Gastroesophageal sphincter (tissue), 4 donors: Measurements from ENCODE around the gene SORCS3. TPM values are rescaled to one million over a fixed set of nuclear protein-coding genes. Genes with fewer than 3 reads are reported as not detected.

Experiments
- ATAC-seq: fragments of 150-250 bp; one replicate; pipeline ENCODE4 v1.9.1; 2016; ENCODE audit warnings: mild to moderate bottlenecking, moderate library complexity
- H3K27ac ChIP-seq, 4 donors: fragments of 200-600 bp; sonication (generic) in 3 of 4; 1 replicate in 3 of 4; 2 replicates in 1 of 4; pipeline ENCODE4 v1.5.1; 2016 to 2019
- H3K27me3 ChIP-seq: fragments of 200-600 bp; sonication (generic); one replicate; pipeline ENCODE4 v1.5.1; 2019
- H3K36me3 ChIP-seq, 2 donors: fragments of 200-600 bp; sonication (generic); one replicate each; pipeline ENCODE4 v1.5.1; 2019; ENCODE audit warnings: control low read depth in 1 of 2
- H3K4me1 ChIP-seq, 3 donors: fragments of 200-600 bp; sonication (generic); 1 replicate in 2 of 3; 2 replicates in 1 of 3; pipeline ENCODE4 v1.5.1; 2016 to 2019; ENCODE audit warnings: control low read depth in 2 of 3
- H3K4me3 ChIP-seq, 2 donors: fragments of 200-600 bp; sonication (generic); one replicate each; pipeline ENCODE4 v1.5.1; 2019; ENCODE audit warnings: mild to moderate bottlenecking in 1 of 2, moderate library complexity in 1 of 2
- H3K9me3 ChIP-seq, 3 donors: fragments of 200-600 bp; sonication (generic); one replicate each; pipeline ENCODE4 v1.5.1; 2017 to 2019; ENCODE audit warnings: control low read depth in 2 of 3
- EP300 ChIP-seq: sonication (generic); formaldehyde crosslinking; IDR thresholded peaks from one replicate; pipeline ENCODE4 v1.6.1; 2017; ENCODE audit warnings: antibody characterized with exemption, mild to moderate bottlenecking
- POLR2A ChIP-seq, 2 donors: fragments of 450-650 bp; IDR thresholded peaks; one replicate each; pipeline ENCODE4 v1.6.1; 2017; ENCODE audit warnings: antibody characterized with exemption in 2 of 2, mild to moderate bottlenecking in 2 of 2, moderate library complexity in 1 of 2
- POLR2AphosphoS5 ChIP-seq: sonication (generic); formaldehyde crosslinking; IDR thresholded peaks from one replicate; pipeline ENCODE4 v1.6.1; 2017; ENCODE audit warnings: antibody characterized with exemption
- WGBS, 2 donors: methylation state at CpG; one replicate each; pipeline ENCODE4 v1.1.5; 2018; ENCODE audit warnings: low coverage in 1 of 2; 5-methylcytosine and 5-hydroxymethylcytosine counted together
- total RNA-seq, 4 donors: library from RNA; depleted of rRNA; stranded (reverse); fragments of >200 nt; gene quantifications; one replicate each; pipeline ENCODE4 v1.1.0, GENCODE V29; 2016
- TF ChIP-seq, protein P1 (sequence below), 4 experiments: fragments of 200-600 bp in 2 of 4; fragments of 450-650 bp in 2 of 4; sonication (generic) in 1 of 4; IDR thresholded peaks; one replicate each; pipeline ENCODE4 v1.5.1; 2017 to 2019; ENCODE audit warnings: antibody characterized with exemption in 4 of 4, mild to moderate bottlenecking in 2 of 4, moderate library complexity in 2 of 4

SORCS3 gene
- total RNA-seq, 4 donors from 2014 or later, result 0.31 to 1.3 (median 0.69) TPM; not detected in 1

DNA sequence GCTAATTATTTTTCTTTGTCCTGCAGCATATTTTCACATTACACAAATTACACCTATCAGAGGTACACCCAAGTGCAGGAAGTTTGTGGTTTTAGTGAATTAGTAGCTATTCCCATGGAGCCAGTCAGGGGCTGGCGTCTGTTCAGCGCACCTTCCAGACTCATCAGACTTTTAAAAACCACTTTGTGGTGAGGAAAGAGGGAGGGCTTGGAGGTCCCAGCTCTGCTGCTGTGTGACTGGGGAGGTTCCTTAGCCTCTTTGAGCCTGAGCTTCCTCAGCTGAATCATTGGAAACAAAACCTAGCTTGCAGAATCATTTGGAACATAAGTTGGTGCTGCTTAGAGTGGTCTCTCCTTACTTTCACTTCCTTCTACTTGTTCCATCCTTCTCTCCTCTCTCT is 175.4 kb downstream of the SORCS3 start:
- TF ChIP-seq POLR2A (IDR thresholded peaks at IDR 0.05) (no peak), EP300 (no peak), POLR2AphosphoS5 (no peak)
- TF ChIP-seq, protein P1, sequence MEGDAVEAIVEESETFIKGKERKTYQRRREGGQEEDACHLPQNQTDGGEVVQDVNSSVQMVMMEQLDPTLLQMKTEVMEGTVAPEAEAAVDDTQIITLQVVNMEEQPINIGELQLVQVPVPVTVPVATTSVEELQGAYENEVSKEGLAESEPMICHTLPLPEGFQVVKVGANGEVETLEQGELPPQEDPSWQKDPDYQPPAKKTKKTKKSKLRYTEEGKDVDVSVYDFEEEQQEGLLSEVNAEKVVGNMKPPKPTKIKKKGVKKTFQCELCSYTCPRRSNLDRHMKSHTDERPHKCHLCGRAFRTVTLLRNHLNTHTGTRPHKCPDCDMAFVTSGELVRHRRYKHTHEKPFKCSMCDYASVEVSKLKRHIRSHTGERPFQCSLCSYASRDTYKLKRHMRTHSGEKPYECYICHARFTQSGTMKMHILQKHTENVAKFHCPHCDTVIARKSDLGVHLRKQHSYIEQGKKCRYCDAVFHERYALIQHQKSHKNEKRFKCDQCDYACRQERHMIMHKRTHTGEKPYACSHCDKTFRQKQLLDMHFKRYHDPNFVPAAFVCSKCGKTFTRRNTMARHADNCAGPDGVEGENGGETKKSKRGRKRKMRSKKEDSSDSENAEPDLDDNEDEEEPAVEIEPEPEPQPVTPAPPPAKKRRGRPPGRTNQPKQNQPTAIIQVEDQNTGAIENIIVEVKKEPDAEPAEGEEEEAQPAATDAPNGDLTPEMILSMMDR (IDR thresholded peaks at IDR 0.05), result no peak
- Histone ChIP-seq H3K9me3 (no peaks in the 10 kb centered on the region), H3K4me1 (no peaks in the 10 kb centered on the region), H3K4me3 (no peak overlapping the region), H3K27ac (no peak overlapping the region), H3K27me3 (no peaks in the 10 kb centered on the region), H3K36me3 (no peaks in the 10 kb centered on the region)
- no CpG with 5 or more reads among the region's 2 CpGs for WGBS, 2 donors
- no peak for ATAC-seq

DNA sequence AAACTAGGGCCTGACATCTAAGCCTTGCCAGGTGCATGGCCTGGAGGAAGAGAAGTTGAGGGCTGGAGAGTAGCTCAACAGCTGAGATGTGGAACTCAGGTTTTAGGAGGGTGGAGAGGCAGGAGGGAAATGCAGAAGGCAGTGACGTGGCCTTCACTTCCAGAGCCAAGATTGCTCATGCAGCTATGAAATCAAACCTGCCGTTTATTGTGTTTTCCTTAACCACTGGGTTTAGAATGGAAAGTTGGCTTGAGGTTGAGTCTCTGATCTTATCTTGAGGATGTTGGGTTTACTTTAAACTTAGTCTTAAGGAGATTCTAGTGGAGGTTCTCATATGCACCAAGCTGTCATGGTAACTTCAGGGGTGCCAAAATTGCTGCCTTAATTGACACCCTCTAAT is 178.6 kb downstream of the SORCS3 start:
- H3K27me3 ChIP-seq, result no peaks in the 10 kb centered on the region
- H3K9me3 ChIP-seq, result no peaks in the 10 kb centered on the region
- no peak overlapping the region for H3K4me3 ChIP-seq
- no peak for TF ChIP-seq POLR2AphosphoS5
- TF ChIP-seq, protein P1 (IDR thresholded peaks at IDR 0.05), result no peak
- TF ChIP-seq EP300, result no peak
- no peak for TF ChIP-seq POLR2A (IDR thresholded peaks at IDR 0.05)
- ATAC-seq, result no peak
- WGBS, 2 donors, result 45% methylated on average over 2 of the region's 2 CpGs; no CpG with 5 or more reads in 1 of the 2 donors
- H3K36me3 ChIP-seq, result no peaks in the 10 kb centered on the region
- H3K27ac ChIP-seq, result no peak overlapping the region
- no peaks in the 10 kb centered on the region for H3K4me1 ChIP-seq

DNA sequence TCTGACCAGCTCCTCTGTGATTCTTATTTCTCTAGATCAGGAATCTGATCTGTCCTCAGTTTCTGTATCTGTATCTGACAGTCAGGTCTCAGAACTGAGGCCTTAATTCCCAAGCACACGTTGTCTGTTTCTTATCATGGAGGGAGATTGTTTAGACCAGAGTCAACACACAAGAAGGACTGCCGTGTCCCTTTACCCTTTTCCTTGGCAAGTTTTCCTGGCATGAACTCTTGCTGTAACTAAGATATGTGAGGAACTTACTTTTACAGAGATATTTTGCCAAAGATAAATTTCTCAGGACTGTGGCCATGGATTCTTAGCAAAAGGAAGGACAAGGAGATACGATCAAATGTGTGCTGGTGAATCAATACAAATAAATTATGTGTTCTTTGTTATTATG is 181.0 kb downstream of the SORCS3 start:
- Histone ChIP-seq H3K4me3 (no peak overlapping the region), H3K27ac (no peak overlapping the region), H3K4me1 (no peaks in the 10 kb centered on the region), H3K9me3 (peaks cover 0 to 7% (median 0%) of the 10 kb centered on the region in 3 donors), H3K27me3 (no peaks in the 10 kb centered on the region), H3K36me3 (no peaks in the 10 kb centered on the region)
- no peak for ATAC-seq
- 14 to 23% methylated on average over 3 of the region's 3 CpGs for WGBS, 2 donors
- TF ChIP-seq EP300, result no peak

DNA sequence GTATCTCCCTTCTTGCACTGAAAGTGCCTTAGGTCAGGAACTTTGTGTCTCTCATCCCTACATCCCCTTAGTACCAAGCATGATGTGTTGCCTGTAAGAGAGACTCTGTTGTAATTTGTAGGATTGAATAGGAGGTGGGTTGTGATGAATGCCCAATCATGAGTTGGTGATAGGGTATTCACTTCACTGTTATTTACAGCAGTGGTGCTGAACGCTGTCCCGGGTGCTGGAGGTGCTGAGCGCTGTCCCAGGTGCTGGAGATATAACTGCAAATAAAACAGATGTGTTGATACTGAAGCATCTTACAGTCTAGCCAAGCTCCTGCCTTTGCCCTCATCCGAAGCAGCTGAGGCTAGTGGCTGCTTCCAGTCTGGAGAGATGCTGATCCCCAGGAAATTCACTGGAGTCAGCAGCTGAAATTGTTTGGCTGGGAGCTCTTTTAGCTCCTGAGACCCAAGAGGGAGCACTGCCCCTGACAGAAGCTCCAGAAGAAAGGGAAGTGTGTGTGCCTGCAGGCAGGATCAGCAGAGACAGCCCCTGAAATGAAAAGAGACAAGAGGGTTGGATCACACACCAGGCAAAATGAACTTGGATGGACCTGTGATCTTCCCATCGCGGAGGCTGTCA is 183.4 kb downstream of the SORCS3 start:
- WGBS, 2 donors, result 0% methylated on average over 2 of the region's 6 CpGs; no CpG with 5 or more reads in 1 of the 2 donors
- no peaks in the 10 kb centered on the region for H3K36me3 ChIP-seq
- no peak overlapping the region for H3K4me3 ChIP-seq
- ATAC-seq, result no peak
- H3K27me3 ChIP-seq, result no peaks in the 10 kb centered on the region
- H3K9me3 ChIP-seq, result peaks cover 0 to 13% (median 0%) of the 10 kb centered on the region in 3 donors
- no peak overlapping the region for H3K27ac ChIP-seq
- H3K4me1 ChIP-seq, result no peaks in the 10 kb centered on the region
- TF ChIP-seq POLR2A (IDR thresholded peaks at IDR 0.05) (no peak), POLR2AphosphoS5 (no peak), EP300 (no peak)
- TF ChIP-seq, protein P1 (IDR thresholded peaks at IDR 0.05), result no peak

DNA sequence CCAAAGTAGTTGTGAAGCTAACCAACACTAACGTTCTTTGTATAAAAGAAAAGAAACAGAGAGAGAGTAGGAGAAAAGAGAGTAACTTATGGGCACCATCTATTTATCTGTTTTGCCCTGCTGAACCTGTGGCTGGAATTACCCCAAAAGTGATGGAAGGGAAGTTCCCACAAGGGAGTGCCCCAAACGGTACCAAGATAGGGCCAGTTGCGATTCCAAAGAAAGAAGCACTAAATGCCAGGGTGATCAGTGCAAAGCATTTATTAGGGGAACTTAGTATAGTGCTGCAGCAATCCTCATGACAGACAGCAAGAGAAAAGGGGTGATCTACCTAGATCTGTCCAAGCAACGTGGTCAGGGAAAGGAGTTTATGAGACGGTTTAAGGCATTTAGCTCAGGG is 190.2 kb downstream of the SORCS3 start:
- Histone ChIP-seq H3K4me3 (no peak overlapping the region), H3K4me1 (no peaks in the 10 kb centered on the region), H3K27ac (no peak overlapping the region), H3K27me3 (no peaks in the 10 kb centered on the region), H3K9me3 (peaks cover 0 to 13% (median 0%) of the 10 kb centered on the region in 3 donors), H3K36me3 (no peaks in the 10 kb centered on the region)
- no peak for ATAC-seq
- WGBS, 2 donors, result 72 to 73% methylated on average over 5 of the region's 5 CpGs
- TF ChIP-seq, protein P1 (IDR thresholded peaks at IDR 0.05), result no peak
- TF ChIP-seq EP300 (no peak), POLR2A (IDR thresholded peaks at IDR 0.05) (no peak), POLR2AphosphoS5 (no peak)
